Hematopoietic multipotent progenitor cell treated with erythropoietin and hydrocortisone succinate and interleukin-3 and kit ligand, for 6 days (in vitro differentiated cells): ENCODE data around the gene PSMD3.
"Not testable (repeated sequence)": the region's sequence is repeated elsewhere in the genome, so short reads cannot be mapped to it uniquely, and the experiment has no call there.

Experiments
- DNase-seq: peaks from one replicate; pipeline ENCODE4 v3.0.0-alpha.2; 2015

Gene PSMD3

DNA sequence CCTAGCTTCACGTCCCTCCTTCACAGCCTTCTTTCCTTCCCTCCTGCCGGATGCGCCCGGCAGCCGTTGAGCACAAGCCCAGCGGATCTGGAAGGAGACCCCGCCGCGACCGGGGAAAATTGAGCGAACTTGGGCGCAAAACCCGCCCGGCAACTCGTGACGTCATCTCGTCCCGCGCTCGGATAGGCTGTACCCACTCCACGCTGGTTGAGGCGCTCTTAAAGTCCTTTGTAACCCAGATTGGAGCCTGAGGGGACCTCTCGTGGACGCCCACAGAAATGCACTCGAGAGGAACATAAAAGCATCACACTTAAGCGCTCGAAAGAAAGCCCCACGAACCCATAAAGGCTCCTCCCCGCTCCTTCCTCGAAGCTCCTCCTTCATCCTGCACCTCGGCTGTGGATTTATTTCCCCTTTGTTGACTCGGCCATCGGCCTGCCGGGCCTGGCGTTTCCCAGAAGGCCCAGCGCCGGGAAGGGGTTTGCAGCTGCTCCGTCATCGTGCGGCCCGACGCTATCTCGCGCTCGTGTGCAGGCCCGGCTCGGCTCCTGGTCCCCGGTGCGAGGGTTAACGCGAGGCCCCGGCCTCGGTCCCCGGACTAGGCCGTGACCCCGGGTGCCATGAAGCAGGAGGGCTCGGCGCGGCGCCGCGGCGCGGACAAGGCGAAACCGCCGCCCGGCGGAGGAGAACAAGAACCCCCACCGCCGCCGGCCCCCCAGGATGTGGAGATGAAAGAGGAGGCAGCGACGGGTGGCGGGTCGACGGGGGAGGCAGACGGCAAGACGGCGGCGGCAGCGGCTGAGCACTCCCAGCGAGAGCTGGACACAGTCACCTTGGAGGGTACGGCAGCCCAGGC is at the start of gene PSMD3:
Gene PSMD3, plus strand, starts transcription at position 457 of the 856 bp plus-strand sequence. Its CDS starts 164 bp downstream, at position 621.
- DNase-seq: peak; percentile 100

DNA sequence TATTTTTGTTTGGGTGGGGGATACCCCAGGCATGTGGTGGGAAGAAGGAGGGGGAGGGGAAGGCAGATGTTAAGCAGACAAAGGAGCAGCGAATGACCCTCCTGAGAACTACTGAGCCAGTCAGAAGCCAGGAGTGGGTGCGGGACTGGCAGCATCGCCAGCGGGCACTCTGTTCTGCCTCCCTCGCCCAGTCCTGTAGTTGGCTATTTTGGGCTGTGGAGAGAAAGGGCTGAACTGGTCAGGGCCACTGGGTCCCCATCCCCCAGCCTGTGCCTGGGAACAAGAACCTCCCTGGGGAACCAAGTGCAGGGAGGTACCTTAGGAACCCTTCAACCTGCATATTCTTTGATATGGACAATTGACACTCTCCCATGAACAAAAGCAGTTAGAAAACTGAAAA is 46.7 kb upstream of the PSMD3 start:
- no peak for DNase-seq

DNA sequence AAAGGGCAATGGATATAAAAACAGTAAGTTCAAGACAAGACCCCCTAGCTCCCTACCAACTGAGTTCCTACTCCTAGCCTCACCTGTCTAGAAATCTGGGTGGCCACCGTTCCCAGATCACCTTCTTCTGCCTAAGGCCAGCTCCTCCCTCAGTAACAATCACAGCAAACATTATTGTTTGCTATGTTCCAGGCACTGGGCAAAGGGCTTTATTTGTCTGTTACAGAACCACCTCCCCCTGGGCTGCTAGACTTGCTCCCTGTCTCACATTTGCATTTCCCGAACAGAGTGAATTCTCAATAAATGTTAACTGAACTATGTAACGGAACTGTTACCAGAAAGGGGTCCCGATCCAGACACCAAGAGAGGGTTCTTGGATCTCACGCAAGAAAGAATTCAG is 46.3 kb upstream of the PSMD3 start:
- no peak for DNase-seq

DNA sequence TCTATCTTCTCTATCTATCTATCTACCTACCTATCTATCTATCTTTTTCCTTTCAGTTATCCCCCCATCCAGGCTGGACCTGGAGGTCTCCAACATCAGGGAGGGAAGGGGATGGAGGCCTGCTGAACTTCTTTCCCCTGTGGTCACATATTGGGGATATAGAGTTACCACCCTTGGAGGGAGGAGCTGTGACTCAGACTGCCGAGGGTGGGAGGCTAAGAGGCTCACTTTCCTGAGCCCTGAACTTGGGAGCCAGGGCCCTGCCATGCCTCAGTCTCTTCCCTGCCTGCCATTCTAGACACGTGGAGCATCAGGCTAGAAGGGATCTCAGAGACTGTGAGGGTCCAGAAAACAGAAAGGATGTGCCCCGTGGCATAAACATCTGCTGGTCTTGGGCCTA is 44.7 kb upstream of the PSMD3 start:
- DNase-seq: no peak

DNA sequence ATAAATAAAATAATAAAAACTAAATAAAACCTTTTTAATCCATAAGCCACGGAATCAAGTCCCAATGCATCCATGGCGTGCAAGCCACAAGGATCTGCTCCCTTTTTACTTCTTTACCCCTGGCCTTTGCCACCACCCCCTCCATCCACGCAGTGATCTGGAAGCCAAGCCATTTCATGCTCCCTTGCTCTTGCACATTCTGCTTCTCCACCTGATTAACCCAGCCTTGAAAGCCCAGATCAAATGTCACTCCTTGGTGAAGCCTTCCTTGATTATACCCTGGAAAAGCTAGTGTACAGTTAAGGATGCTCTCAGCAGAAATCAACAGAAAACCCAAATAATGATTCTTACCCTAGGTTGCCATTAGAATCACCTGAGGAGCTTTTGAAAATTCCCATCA is 43.2 kb upstream of the PSMD3 start:
- DNase-seq: no peak

DNA sequence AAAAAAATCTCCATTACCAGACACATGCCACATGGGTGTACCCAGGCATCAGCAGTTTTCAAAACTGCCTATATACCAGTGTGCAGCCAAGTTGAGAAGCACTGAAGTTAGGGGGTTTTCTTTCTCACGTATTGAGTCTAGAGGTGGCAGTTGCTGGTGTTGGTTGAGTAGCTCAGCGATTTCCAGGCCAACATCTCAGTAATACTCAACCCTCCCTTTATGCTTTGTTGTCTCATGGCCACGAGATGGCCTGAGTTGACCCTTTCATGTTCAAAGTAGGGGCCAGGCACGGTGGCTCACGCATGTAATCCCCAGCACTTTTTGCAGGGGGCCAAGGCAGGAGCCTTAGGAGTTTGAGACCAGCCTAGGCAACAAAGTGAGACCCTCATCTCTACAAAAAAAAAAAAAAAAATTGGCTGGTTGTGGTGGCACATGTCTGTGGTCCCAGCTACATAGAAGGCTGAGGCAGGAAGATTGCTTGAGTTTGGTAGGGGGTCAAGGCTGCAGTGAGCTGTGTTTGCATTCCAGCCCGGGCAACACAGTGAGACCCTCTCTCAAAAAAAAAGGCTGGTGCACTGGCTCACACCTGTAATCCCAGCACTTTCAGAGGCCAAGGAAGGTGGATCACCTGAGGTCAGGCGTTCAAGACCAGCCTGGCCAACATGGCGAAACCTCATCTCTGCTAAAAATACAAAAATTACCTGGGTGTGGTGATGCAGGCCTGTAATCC is 42.3 kb upstream of the PSMD3 start:
- DNase-seq: no peak

DNA sequence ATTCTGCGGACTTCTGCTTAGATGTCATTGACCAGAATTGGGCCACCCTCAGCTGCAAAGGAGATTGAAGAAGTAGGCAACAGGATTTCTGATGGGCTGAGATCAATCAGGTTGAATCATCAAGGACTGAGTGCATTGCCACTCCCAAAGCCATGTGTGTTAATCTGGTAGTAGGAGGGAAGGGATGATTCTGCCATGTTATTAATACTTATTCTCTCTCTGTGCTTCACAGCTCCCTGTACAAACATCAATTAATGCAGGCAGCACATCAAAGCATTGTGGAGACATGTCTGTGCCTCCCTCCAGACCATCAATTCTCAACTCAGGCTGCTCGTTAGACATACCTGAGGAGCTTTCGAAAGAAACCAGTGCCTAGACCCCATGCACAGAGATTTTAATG is 41.5 kb upstream of the PSMD3 start:
- DNase-seq: no peak

DNA sequence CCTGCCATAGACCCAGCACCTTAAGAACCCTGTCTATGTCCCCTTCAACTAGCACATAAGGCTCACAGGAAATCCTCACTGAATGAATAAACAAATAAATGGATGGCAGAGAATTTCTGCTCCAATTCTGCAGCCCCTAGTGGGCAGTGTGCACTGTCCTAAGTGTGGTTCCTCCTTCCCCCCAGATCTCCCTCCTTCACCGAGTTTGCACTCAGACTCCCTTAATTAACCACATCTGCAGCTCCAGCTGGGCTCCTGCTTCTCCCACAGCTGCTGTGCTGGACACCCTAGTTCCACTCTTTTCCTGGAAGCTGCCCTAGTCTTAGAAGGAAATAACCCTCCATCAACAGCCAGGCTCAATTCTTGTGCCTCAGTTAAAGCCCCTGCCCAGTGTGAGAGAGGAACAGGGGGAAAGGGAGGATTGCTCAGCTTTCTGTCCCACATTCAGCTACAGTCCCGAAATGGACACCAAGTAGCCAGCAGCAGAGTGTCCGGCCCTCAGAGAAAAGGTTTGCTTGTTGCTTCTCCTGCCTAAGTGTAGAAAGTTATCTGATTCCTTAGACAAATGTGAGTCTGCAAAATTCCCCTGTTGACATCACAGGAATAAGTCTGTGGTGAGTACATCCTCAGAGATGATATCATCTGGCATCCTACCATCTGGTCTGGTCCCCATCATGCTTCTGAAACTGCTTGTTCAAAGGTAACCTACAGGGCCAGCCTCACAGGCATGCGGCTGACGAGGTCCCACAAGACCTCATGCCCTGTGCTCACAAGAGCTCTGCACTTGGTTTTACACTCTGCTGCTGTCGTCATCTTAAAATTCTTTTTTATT is 40.8 kb upstream of the PSMD3 start:
- peak; percentile 72 for DNase-seq

DNA sequence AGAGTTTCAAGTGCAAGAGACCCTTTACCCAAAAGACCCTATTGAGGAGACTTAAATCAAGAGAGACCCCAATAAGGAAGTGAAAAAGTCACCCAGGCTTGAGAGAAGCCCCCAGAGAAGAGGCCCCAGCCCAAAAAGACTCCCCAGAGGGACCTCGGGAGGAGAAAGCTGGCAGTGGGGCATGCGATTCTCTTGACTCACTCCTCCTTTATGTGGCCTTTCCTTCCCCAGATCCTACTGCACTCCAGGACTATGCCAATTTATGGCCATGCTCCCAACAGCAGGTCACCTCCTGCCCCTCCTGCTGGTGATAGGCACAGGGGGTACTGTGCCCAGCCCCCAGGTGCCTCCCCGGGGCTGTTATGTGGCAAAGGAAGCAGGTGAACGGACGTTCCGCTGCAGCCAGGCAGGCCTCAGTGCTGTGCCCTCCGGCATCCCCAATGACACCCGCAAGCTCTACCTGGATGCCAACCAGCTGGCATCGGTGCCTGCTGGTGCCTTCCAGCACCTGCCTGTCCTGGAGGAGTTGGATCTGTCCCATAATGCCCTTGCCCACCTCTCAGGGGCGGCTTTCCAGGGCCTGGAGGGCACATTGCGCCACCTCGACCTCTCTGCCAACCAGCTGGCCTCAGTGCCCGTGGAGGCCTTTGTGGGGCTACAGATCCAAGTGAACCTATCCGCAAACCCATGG is 36.8 kb upstream of the PSMD3 start:
- no peak for DNase-seq

DNA sequence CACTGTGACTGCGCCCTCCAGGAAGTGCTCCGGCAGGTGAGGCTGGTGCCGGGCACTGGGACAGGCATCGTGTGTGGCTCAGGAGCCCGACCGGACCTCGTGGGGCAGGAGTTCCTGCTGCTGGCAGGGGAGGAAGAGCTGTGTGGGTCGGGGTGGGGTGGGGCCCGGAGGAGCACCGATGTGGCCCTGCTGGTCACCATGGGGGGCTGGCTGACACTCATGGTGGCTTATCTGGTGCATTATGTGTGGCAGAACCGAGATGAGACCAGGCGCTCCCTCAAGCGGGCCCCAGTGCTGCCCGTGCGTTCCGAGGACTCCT is 36.3 kb upstream of the PSMD3 start:
- DNase-seq: no peak

DNA sequence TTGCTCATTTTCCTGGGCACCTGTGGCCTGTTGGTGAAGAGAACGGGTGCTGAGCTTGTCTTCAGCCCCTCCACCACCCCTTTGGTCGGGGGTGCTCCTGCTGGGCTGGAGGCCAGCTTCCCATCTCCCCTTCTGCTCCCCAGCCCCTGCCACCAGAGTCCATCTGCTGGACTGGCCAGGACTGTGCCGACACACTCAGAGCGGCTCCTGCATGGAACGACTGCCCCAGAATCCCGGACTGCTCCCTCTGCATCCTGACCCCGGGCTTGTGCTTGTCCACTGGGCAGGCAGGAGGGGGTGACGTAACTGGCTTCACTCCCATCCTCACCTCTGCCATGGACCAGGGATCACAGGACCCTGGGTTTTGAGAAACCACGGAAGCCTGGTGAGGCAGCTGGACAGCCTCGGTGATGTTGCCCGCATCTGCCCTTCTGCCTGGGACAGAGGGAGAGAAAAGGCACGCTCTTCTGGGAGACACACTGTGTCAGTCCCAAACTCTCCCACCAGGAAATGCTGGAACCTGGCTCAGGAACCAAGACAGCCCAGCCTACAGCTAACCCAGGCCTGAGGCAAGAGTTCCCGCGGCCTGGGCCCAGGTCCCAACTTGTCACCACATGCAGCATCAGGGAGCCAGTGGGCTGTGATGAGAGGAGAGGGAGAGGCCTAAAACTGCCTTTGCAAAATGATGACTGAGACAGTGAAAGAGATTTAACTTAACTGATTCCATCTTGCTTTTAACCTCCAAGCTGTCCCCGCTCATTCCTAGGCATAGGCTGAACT is 33.9 kb upstream of the PSMD3 start:
- DNase-seq: no peak

DNA sequence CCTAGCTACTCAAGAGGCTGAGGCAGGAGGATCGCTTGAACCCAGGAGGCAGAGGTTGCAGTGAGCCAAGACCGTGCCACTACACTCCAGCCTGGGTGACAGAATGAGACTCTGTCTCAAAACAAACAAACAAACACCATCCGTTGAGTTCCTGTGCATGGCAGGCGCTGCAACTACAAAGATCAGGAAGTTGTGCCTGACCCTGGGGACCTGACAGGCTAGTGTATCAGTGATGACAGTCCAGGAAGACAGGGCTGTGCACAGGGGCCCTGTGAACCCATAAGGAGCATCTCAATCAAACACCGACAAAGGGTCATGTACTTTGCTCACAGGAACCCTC is 32.1 kb upstream of the PSMD3 start:
- not testable (repeated sequence) for DNase-seq

DNA sequence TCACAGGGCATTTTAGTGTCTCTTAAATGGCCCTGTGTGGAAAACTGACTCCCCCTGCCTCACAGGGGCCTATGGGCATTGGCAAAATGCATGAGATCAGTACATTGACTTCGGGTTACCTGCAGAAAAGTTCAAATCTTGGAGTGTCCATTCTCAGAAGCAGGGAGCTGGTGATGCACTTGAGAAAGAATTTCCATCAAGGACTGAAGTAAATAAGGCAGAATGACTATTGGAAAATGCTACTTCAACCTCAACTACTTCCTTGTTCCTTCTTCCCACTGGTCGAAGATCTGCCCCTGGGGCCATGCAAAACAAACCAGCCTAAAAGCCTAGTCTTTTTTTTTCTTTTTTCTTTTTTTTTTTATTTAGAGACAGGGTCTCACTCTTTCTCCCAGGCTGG is 31.6 kb upstream of the PSMD3 start:
- no peak for DNase-seq

DNA sequence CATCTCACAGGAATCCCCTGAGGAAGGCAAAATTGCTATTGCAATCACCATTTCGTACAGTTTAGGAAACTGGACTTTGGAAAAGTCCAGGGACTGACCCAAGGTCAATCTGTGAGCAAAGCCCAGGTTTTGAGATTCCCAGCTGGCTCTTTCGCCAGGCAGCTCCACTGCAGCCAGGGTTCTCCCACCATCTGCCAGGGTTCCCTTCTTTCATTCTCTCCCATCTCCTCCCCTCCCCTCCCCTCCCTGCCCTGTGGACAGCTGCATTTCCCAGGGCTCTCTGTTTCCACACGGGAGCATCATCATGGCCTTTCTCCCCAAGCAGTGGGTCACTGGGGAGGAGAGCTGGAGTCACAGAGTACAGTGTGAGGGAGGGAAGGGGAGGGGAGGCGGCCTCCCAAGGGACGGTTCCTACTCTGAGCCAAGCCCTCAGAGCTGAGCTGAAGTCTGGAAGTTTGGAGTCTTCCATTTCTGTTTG is 29.7 kb upstream of the PSMD3 start:
- no peak for DNase-seq

DNA sequence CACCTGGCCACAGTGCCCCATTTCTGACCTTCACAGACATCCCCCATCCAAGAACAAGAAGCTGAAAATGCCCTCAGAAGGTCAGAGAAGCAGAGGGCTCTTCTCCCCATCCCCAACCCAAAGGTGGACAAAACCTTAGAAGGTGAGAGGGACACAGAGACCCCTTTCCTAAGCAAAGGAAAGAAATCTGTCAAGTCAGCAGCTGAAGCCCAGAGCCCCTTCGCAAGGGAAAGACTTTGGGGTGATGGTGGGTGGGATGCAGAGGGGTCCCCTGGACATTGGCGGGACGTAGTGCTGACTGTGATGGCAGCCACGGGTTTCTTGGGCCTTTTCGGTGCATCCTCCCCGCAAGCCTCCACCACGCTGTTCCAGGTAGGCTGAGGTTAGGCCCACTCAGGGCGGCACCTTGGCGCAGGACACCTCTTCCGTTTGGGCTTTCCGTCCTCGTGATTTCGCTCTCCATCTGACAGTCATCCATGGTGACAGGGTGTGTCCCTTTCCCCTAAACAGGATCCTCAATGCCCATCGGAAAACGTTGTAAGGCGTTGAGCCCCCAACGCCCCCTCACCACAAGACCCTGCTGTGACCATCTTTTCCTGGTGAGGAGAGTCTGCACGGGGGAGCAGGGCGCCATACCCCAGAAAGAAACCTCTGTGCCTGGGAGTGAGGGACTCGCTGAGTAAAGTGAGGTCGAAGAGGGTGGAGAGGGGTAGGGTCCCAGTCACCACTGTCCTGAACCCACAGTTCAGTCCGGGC is 28.5 kb upstream of the PSMD3 start:
- no peak for DNase-seq

DNA sequence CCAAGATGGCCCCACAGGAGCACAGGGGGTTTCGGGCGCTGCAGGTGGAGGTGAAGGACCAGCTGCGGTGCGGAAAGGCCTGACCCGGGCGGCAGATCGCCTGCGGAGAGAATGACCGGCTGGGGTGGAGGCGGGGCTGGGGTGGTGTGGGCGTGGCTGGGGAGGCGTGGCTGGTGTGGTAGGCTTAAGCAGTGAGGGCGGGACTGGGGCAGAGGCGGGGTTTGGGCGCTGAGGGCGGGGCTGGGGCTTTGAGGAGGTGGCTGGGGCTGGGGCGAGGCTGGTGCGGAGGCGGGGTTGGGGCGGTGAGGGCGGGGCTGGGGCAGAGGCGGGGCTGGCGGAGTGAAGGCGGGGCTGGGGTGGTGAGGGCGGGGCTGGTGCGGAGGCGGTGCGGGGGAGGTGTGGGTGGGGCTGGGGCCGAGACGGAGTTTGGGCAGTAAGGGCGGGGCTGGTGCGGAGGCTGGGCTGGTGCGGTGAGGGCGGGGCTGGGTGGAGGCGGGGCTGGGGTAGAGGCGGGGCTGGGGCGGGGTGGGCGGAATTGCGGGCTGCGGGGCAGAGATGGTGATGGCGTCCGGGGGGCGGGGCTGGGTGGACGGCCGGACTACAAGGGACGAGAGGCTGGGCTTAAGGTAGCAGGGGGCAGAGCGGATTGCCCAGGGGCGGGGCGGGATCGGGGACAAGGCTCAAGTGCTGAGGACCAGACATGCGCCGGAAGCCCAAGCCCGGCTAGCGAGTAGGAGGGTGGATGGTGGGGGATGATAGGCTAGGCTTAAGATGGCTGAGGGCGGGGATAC is 27.7 kb upstream of the PSMD3 start:
- peak; percentile 97 for DNase-seq

DNA sequence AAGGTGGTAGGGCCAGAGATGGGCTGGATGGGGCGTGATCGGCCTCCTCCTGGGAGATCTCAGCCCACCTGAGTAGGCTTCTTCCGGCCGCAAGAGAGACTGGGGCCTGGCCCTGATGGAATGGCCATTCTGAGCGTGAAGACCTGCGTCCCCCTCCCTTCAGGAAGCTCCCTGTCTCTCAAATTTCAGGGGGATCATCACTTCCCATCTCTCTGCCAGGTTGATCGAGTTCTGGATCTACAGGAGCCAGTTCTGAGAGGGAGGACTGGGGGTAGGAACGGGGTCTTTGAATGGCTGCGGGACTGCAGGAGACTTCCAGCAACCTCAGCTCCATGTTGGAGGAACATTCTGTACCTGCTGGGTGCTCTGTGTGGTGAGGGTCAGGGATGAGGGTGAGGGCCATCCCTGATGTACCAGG is 27.1 kb upstream of the PSMD3 start:
- no peak for DNase-seq

DNA sequence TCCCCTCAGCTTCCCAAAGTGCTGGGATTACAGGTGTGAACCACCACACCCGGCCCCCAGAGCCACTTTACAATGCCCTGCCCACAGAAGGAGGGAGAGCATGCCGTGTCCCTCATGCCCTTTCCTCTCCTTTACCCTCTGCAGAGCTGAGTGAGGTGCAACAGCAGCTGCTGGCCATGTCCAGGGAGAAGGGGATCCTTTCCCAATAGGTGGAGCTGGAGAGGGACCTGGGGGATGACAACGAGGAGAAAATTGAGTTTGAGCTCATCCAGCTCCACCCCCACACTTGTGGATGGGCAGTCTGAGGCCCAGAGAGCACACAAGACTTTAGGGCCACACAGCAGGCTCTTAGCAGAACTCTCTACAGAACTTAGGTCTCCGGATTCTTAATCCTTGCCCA is 25.7 kb upstream of the PSMD3 start:
- no peak for DNase-seq

DNA sequence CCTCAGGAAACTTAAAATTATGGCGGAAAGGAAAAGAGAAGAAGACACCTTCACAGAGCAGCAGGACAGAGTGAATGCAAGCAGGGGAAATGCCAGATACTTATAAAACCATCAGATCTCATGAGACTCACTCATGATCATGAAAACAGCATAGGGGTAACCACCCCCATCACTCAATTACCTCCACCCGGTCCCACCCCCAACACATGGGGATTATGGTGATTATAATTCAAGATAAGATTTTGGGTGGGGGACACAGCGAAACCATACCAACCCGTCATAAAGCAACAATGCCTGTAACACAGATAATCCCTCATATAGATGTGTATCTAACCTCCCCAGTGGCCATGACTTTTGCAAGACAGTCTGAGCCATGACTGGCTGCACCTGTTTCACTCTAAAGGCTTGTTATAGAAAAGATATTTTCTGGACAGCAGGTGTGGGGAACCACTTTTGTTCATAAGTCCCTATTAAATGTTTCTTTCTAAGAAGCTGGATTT is 24.8 kb upstream of the PSMD3 start:
- DNase-seq: peak; percentile 30

DNA sequence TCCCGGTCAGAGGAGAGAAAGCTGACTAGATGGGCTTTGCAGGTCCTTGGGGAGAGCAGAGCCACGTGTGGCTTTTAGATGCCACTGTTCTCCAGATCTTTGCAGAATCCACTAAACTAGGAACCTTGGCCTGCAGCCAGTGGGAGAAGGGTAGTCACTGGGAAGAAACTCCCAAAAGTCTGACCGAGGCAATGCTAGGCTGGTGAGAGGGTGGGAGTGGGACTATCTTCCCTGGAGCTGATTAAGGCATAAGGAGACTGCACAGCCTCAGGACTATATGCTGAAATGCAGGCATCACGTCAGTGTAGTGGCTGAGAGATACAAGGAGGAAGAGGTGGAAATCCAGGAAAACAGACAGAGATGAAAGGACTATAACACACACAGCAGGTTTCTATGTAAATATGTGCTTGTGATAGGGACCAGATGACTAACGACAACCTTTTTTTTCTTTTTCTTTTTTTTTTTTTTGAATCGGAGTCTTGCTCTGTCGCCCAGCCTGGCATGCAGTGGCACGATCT is 20.0 kb upstream of the PSMD3 start:
- no peak for DNase-seq
